HG02938 (cell line): ENCODE results near the gene SLC38A8.

Source experiments
- ATAC-seq: cut with Tn5 transposase; IDR thresholded peaks from one replicate; pipeline ENCODE4 v1.9.1; 2021; ENCODE audit warnings: mild to moderate bottlenecking, moderate library complexity; ENCODE audit not compliant: unreplicated experiment

Gene SLC38A8

DNA sequence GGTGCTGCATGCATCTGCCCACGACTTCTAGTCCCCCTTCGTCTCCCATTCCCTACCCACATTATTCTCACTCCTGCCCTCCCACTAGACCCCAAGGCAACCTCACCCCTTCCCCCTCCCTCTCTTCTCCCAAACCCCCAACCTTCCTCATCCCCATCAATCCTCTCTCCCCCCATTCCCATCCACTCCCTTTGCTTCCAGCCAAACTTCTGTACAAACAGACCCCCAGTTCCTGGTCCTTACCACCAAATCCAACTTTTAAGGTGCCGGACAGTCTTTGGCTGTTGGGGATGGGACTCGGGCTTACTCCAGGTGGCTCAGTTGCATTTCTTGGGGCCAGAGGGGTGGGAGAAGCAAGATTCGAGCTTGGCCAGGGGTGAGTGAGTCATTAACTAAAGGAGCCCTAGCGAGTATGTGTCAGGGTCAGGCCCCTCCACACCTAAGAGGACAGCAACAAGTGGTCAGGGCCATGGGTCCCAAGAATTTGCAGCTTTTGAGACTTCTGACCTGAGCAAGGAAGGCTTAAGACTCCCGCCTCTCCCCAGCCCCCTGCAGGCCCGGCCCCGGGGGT lies at the start of gene SLC38A8:
Gene SLC38A8, minus strand, starts transcription at position 488 of the 571 bp plus-strand sequence. CDS start 638 bp downstream, outside the sequence.
- no peak for ATAC-seq

- no peak for ATAC-seq
Measured at GRCh38 chr16:84091460-84091859, 48.9 kb upstream of the SLC38A8 start.

DNA sequence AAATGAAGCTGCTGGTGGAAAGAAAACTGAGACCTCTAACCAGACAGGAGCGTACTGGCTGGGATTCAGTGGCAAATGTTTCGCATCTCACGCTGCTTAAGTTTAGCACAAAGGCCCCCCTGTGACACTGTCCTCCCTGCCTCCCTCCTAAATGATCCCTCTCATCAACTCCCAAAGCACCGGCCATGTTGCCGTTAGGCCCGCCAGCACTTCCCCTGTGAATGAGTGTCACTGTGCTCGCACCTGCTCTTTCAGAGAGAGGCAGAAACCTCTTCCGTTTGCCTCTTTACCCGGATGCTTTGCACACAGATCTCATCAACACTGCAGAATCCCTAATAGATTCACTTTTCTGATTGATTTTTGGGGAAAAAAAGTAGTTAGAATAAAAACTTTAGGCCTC lies 47.6 kb upstream of the SLC38A8 start:
- ATAC-seq = no peak

- ATAC-seq = peak; percentile 87
Measured at GRCh38 chr16:84088695-84089395, 46.2 kb upstream of the SLC38A8 start.

DNA sequence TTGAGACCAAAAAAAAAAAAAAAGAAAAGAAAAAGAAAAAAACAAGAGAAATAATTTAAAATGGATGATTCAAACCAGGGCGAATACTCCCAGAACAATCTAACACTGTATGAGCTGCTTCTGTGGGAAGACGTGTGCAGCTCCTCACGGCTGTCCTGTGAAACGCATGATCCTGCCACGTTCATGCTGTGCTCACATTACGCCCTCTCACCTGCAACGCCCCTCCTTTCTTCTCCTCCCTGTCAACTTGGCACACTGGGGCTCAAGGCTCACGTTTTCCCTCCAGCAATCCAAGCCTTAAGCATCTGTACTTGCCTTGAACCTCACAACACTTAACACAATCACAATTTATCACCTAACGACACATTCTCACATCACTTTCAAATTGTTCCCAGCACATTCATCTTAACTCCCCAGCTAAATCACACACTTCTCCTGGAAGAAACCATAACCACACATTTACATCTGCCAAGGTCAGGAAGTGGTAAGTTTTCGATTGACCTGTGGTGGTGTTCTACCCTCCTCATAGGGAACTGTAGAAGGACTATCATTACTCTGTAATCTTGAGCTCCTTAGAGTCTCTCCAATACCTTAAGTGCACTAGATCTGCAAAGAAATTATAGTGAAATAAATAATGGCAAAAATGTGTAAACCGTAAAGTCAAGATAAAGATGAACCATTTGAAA lies 45.0 kb upstream of the SLC38A8 start:
- no peak for ATAC-seq

DNA sequence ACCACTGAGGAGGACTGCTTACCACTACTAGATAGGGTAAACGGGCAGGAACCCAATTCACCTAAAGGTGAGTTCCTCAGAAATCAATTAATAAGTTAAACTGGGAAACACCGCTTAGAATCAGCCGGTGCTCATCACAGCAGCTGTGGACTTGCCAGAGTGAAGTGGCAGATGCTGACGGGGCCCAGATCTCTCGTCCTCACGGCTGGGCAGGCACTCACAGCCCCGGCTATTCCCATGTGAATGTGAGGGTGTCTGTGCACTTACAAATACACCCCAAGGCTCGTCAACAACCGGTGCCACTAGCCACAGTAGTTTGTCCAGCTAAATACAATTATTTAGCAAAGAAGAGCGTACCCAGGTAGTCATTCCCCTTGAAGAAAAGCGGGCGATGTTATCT lies 44.4 kb upstream of the SLC38A8 start:
- no peak for ATAC-seq

GRCh38 chr16:84086341-84086740 lies 43.7 kb upstream of the SLC38A8 start:
- ATAC-seq = no peak

DNA sequence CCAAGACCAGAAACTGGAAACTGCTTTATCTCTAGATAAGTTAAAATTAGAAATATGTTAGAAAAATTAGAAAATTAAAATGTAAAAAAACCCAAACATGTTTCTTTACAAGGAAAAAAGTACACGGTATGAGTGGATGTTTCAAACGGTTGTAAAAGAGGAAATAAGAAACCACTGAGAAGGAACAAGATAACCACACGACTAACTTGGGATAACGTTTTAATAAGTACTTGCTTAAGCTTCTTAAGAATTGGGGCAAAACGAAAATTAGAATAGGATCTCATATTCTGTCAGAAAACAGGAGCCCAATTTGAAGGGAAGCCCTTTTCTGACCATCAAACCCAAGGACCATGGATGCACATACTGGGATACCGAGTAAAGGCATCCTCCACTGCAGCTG lies 43.2 kb upstream of the SLC38A8 start:
- no peak for ATAC-seq

DNA sequence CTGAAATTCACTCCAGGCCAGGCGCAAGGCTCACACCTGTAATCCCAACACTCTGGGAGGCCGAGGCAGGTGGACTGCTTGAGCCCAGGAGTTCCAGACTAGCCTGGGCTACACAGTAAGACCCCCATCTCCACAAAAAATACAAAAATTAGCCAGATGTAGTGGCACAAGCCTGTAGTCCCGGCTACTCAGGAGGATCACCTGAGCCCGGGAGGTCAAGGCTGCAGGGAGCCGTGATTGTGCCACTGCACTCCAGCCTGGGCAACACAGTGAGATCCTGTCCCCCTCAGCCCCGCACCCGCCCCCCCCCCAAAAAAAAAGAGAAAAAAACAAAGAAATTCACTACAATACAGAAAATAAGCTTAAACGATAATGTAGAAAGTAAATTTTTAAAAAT lies 42.7 kb upstream of the SLC38A8 start:
- ATAC-seq = no peak

DNA sequence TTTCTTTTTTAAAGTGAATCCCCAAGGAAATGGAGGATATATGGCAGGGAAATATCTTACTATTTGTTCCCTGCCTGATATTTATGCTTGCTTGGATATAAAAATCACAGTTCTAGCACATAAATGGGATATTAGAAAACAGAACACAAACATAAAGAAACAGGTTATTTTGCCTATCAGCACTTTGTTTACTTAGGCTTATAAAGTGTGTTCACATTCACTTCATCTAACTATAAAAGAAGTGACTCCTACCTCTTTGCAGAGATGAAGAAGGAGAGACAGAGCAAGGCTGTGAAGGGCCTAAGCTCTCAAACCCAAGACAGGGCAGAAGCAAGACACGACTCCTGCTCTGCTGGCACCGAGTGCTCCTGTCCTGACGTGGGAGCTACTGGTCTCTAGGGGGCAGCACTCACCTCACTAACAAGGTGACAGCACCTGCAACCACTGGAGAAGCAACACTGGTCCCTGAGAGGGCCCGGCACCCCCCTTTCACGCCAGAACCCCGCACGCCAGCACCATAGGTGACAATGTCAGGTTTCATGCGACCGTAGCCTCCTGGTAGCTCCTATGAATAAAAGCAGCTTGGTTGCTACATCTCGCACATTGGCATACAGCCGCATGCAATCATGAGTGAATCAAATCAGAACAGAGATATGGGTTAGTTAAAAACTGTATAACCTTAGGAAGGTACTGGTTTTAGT lies 42.1 kb upstream of the SLC38A8 start:
- peak; percentile 36 for ATAC-seq

- ATAC-seq = no peak
Measured at GRCh38 chr16:84082835-84083569, 40.4 kb upstream of the SLC38A8 start.

DNA sequence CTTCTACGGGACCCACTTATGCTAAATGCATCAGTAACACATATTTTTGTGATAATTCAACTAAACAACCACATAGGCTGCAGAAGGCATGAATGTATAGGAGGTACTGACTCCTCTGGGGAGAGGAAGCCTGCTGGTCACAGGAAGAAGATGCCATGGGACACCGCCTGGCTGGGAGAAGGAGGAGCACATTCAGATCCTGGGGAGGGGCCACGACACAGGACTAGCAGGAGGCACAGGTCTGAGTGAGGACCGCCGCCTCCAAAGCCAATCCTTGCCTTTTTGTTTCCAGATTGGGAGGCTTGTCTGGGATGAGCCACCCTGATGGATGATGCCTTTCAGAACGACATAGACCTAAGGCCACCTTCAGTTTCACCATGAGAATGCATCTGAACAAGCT lies 39.5 kb upstream of the SLC38A8 start:
- ATAC-seq = no peak

DNA sequence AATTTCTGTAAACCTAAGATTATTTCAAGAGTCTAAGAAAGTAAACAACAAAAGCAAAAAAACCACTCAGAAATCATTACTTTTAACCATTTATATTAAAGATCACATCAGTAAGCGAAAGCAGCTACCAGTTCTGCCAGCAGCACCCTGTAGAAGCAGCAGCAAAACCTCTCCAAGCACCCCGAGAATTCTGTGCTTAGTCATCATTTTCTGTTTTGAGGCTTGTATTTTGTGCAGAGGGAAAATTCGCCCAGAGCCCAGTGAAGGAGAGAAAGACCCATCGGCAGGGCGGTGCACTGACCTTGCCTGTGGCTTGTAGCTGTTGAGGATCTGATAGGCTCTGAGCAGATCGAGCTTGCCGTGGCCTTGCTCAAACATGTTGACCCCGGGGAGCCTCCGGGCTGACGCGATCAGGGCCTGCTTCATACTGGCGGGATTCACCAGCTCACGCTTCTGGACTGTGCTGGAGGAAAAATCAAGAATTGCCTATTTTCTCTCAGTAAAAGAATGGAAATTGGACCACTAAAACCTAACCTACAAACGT lies 38.9 kb upstream of the SLC38A8 start:
- ATAC-seq = no peak

GRCh38 chr16:84080813-84081212 lies 38.2 kb upstream of the SLC38A8 start:
- no peak for ATAC-seq

GRCh38 chr16:84080378-84080777 lies 37.8 kb upstream of the SLC38A8 start:
- no peak for ATAC-seq

GRCh38 chr16:84079664-84080063 lies 37.1 kb upstream of the SLC38A8 start:
- ATAC-seq = no peak

DNA sequence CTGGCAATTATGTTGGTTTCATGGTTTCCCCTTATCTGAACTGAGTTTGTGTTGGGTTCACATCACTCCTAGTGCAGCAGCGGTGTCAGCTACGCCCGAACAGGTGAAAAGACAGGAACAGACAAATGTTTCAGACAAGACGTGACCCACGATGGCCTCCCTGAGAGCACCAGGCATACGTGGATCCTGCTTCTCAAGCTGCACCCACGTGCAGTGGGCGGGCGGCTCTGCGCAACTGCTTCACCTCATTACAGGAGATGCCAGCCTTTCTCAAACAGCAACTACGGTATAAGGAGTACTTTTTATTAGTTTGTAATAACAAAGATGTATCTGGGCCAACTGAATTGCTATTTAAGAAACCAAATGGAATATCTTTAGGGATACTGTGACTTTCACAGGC lies 32.8 kb upstream of the SLC38A8 start:
- no peak for ATAC-seq

GRCh38 chr16:84074721-84075120 lies 32.1 kb upstream of the SLC38A8 start:
- no peak for ATAC-seq

GRCh38 chr16:84072014-84072413 lies 29.4 kb upstream of the SLC38A8 start:
- no peak for ATAC-seq

- ATAC-seq = no peak
Measured at GRCh38 chr16:84071121-84071520, 28.5 kb upstream of the SLC38A8 start.

DNA sequence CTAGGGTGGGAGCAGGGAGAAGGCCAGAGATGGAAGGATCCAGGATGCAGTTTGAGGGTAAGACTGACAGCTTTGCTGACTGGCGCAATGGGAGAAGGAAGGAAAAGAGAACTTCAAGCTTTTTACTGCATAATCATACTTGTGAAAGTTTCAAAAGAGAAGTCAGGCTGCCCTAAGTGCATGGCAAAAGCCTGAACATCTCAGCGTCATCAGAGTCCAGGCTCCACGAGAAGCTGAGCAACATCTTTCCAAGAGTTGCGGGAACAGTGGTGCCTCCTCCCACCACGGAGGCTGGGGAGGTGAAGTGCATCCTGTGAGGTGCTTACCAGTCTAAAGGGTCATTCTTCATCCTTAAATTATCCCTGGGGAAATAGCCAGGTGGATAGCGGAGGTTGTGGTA lies 26.9 kb upstream of the SLC38A8 start:
- no peak for ATAC-seq
